Gastrocnemius medialis (tissue), 4 donors: Measurements from ENCODE around the gene TPRKB.

Experiments
- CTCF ChIP-seq, 5 experiments: fragments of 450-650 bp in 3 of 5; fragments of 200-600 bp in 2 of 5; sonication (generic) in 2 of 5; IDR thresholded peaks in 4 of 5; conservative IDR thresholded peaks in 1 of 5; 1 replicate in 4 of 5; 2 replicates in 1 of 5; pipeline ENCODE4 v1.5.1; 2016 to 2019; ENCODE audit warnings: antibody characterized with exemption in 5 of 5, mild to moderate bottlenecking in 3 of 5, moderate library complexity in 3 of 5
- POLR2A ChIP-seq, 2 donors: fragments of 450-650 bp; IDR thresholded peaks; one replicate each; pipeline ENCODE4 v1.6.1; 2017; ENCODE audit warnings: antibody characterized with exemption in 2 of 2, mild to moderate bottlenecking in 2 of 2, moderate library complexity in 2 of 2

DNA sequence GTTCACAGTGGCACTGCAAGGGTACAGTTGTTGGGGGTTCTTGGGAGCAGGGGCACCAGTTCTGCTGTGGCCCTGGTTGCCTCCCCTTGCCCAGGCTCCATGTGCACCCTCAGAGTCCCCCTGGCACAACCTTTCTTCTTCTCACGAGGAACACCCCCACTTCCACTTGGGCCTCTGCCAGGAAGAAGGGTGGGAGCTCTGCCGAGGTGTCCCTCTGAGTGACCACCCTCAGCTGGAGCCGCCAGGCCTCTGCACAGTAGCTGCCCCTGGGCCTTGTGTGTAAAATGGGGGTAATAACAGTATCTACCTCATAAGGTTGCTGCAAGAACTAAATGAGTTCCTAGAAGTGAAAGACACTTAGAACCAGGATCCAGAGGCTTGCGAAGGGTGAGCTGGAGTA, 8.4 kb downstream of the TPRKB start:
- no peak for TF ChIP-seq CTCF (IDR thresholded peaks at IDR 0.05 in 4 of 5, conservative IDR thresholded peaks at IDR 0.05 in 1 of 5)
- TF ChIP-seq POLR2A (IDR thresholded peaks at IDR 0.05): no peak
